SK-N-SH (cell line): ENCODE measurements around the gene SLC26A11.

Experiments used
- ELF1 ChIP-seq: IDR thresholded peaks from 2 replicates; pipeline ENCODE4 v1.4.0; 2012
- FOXM1 ChIP-seq: IDR thresholded peaks from 2 replicates; pipeline ENCODE4 v1.4.0; 2012; ENCODE audit warnings: low read depth, mild to moderate bottlenecking
- RAD21 ChIP-seq: IDR thresholded peaks from 2 replicates; pipeline ENCODE4 v1.6.1; 2012; ENCODE audit warnings: mild to moderate bottlenecking, low read length
- SIN3A ChIP-seq: IDR thresholded peaks from 2 replicates; pipeline ENCODE4 v1.6.1; 2012; ENCODE audit warnings: low read depth, mild to moderate bottlenecking, low read length, moderate library complexity, borderline replicate concordance
- TF ChIP-seq, protein P1 (sequence below): IDR thresholded peaks from 2 replicates; pipeline ENCODE4 v1.6.1; 2012; ENCODE audit warnings: mild to moderate bottlenecking, low read depth, low read length, moderate library complexity

DNA sequence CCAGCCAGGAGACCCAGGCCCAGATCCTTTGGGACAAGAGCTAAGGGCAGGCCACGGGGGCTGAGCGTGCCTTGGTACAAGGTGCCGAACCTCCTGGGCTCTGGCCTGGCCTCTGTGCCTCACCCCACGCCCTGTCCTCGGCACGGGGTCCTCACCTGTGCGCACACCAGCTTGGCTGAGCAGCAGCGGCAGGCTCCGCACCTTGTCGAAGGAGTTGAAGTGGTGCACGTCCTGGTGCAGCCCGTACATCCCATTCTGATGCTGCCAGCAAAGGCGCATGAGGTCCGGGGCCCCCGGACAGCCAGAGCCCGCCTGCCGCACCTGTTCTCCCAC, 5.4 kb upstream of the SLC26A11 start:
- TF ChIP-seq, protein P1, sequence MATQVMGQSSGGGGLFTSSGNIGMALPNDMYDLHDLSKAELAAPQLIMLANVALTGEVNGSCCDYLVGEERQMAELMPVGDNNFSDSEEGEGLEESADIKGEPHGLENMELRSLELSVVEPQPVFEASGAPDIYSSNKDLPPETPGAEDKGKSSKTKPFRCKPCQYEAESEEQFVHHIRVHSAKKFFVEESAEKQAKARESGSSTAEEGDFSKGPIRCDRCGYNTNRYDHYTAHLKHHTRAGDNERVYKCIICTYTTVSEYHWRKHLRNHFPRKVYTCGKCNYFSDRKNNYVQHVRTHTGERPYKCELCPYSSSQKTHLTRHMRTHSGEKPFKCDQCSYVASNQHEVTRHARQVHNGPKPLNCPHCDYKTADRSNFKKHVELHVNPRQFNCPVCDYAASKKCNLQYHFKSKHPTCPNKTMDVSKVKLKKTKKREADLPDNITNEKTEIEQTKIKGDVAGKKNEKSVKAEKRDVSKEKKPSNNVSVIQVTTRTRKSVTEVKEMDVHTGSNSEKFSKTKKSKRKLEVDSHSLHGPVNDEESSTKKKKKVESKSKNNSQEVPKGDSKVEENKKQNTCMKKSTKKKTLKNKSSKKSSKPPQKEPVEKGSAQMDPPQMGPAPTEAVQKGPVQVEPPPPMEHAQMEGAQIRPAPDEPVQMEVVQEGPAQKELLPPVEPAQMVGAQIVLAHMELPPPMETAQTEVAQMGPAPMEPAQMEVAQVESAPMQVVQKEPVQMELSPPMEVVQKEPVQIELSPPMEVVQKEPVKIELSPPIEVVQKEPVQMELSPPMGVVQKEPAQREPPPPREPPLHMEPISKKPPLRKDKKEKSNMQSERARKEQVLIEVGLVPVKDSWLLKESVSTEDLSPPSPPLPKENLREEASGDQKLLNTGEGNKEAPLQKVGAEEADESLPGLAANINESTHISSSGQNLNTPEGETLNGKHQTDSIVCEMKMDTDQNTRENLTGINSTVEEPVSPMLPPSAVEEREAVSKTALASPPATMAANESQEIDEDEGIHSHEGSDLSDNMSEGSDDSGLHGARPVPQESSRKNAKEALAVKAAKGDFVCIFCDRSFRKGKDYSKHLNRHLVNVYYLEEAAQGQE = no peak
- TF ChIP-seq SIN3A = no peak
- no peak for TF ChIP-seq ELF1
- TF ChIP-seq RAD21 = no peak
- TF ChIP-seq FOXM1 = no peak
